MV-4-11 (cell line): Measurements from ENCODE around the gene SESN3.
"Not testable (repeated sequence)": the region's sequence is repeated elsewhere in the genome, so short reads cannot be mapped to it uniquely, and the experiment has no call there.

Experiments used
- DNase-seq: peaks from one replicate; lab custom pipeline; 2025; lab: John Stamatoyannopoulos, UW

SESN3 gene

GRCh38 chr11:95231127-95231880, at the start of gene SESN3:
Gene SESN3 (minus strand): TSS chr11:95231202. CDS start chr11:95230860, 342 bp downstream.
- DNase-seq = peak; percentile 100

- DNase-seq = peak; percentile 79
Observed at GRCh38 chr11:95279921-95280868, 49.2 kb upstream of the SESN3 start.

GRCh38 chr11:95277868-95278267, 46.9 kb upstream of the SESN3 start:
- DNase-seq = no peak

GRCh38 chr11:95276139-95276538, 45.1 kb upstream of the SESN3 start:
- no peak for DNase-seq

GRCh38 chr11:95273618-95274017, 42.6 kb upstream of the SESN3 start:
- not testable (repeated sequence) for DNase-seq

GRCh38 chr11:95269036-95269819, 38.2 kb upstream of the SESN3 start:
- no peak for DNase-seq

- no peak for DNase-seq
Observed at GRCh38 chr11:95268391-95268790, 37.4 kb upstream of the SESN3 start.

- peak; percentile 30 for DNase-seq
Observed at GRCh38 chr11:95267601-95268213, 36.7 kb upstream of the SESN3 start.

GRCh38 chr11:95266751-95267374, 35.9 kb upstream of the SESN3 start:
- no peak for DNase-seq

GRCh38 chr11:95264881-95265280, 33.9 kb upstream of the SESN3 start:
- no peak for DNase-seq

- DNase-seq = peak; percentile 68
Observed at GRCh38 chr11:95262994-95263765, 32.2 kb upstream of the SESN3 start.

GRCh38 chr11:95257456-95257971, 26.5 kb upstream of the SESN3 start:
- DNase-seq = no peak

- DNase-seq = peak; percentile 99
Observed at GRCh38 chr11:95256321-95256779, 25.3 kb upstream of the SESN3 start.

GRCh38 chr11:95255251-95256145, 24.5 kb upstream of the SESN3 start:
- DNase-seq = no peak

GRCh38 chr11:95254716-95255115, 23.7 kb upstream of the SESN3 start:
- DNase-seq = no peak

- DNase-seq = peak; percentile 94
Observed at GRCh38 chr11:95254131-95254704, 23.2 kb upstream of the SESN3 start.

- DNase-seq = no peak
Observed at GRCh38 chr11:95253141-95253540, 22.1 kb upstream of the SESN3 start.

- DNase-seq = no peak
Observed at GRCh38 chr11:95252586-95252985, 21.6 kb upstream of the SESN3 start.

GRCh38 chr11:95251896-95252295, 20.9 kb upstream of the SESN3 start:
- DNase-seq = not testable (repeated sequence)
